ENCODE results near the gene SLC26A5.
"Not testable (repeated sequence)": the region's sequence is repeated elsewhere in the genome, so short reads cannot be mapped to it uniquely, and the experiment has no call there.

Gene SLC26A5

GRCh38 chr7:103399687-103400086, 46.3 kb downstream of the SLC26A5 start:
- not testable (repeated sequence) for DNase-seq (ENCODE audit: low read depth)

- DNase-seq (ENCODE audit: low read depth): no peak
Observed at GRCh38 chr7:103398483-103399127, 47.4 kb downstream of the SLC26A5 start.

GRCh38 chr7:103396471-103396870, 49.5 kb downstream of the SLC26A5 start:
- no peak for DNase-seq (ENCODE audit: low read depth)

GRCh38 chr7:103395071-103395470, 50.9 kb downstream of the SLC26A5 start:
- DNase-seq (ENCODE audit: low read depth): no peak

GRCh38 chr7:103394566-103394965, 51.4 kb downstream of the SLC26A5 start:
- DNase-seq (ENCODE audit: low read depth): no peak

GRCh38 chr7:103391976-103392375, 54.0 kb downstream of the SLC26A5 start:
- DNase-seq (ENCODE audit: low read depth): no peak

- no peak for DNase-seq (ENCODE audit: low read depth)
Observed at GRCh38 chr7:103391150-103391549, 54.9 kb downstream of the SLC26A5 start.

- no peak for DNase-seq (ENCODE audit: low read depth)
Observed at GRCh38 chr7:103389263-103389662, 56.7 kb downstream of the SLC26A5 start.

GRCh38 chr7:103388469-103389140, 57.4 kb downstream of the SLC26A5 start:
- no peak for DNase-seq (ENCODE audit: low read depth)

GRCh38 chr7:103387242-103387641, 58.8 kb downstream of the SLC26A5 start:
- DNase-seq (ENCODE audit: low read depth): no peak

GRCh38 chr7:103382032-103382402, 64.0 kb downstream of the SLC26A5 start:
- no peak for DNase-seq (ENCODE audit: low read depth)

GRCh38 chr7:103381280-103382031, 64.6 kb downstream of the SLC26A5 start:
- DNase-seq (ENCODE audit: low read depth): no peak

GRCh38 chr7:103380395-103381191, 65.4 kb downstream of the SLC26A5 start:
- DNase-seq (ENCODE audit: low read depth): no peak

- no peak for DNase-seq (ENCODE audit: low read depth)
Observed at GRCh38 chr7:103379270-103379975, 66.6 kb downstream of the SLC26A5 start.

- no peak for DNase-seq (ENCODE audit: low read depth)
Observed at GRCh38 chr7:103373866-103374643, 72.0 kb downstream of the SLC26A5 start.

GRCh38 chr7:103369432-103369831, 76.6 kb downstream of the SLC26A5 start:
- no peak for DNase-seq (ENCODE audit: low read depth)

- no peak for DNase-seq (ENCODE audit: low read depth)
Observed at GRCh38 chr7:103349805-103350204, 96.2 kb downstream of the SLC26A5 start.

GRCh38 chr7:103348959-103349358, 97.0 kb downstream of the SLC26A5 start:
- no peak for DNase-seq (ENCODE audit: low read depth)

- no peak for DNase-seq (ENCODE audit: low read depth)
Observed at GRCh38 chr7:103348452-103348851, 97.6 kb downstream of the SLC26A5 start.

- peak; percentile 62 for DNase-seq (ENCODE audit: low read depth)
Observed at GRCh38 chr7:103347507-103348267, 98.3 kb downstream of the SLC26A5 start, which contains the start of gene PSMC2. PSMC2 (plus strand) TSS chr7:103347643; CDS start chr7:103347712, 69 bp downstream.

All from HS-27A (cell line).